SK-N-SH (cell line): ENCODE measurements around the gene INSC.

Experiments used
- EP300 ChIP-seq, 2 experiments: IDR thresholded peaks; 2 replicates each; pipeline versions ENCODE4 v1.4.0 to v1.6.1; 2012; ENCODE audit warnings: borderline replicate concordance in 1 of 2, low read depth in 1 of 2, low read length in 1 of 2
- TF ChIP-seq, protein P1 (sequence below): fragments of 200-600 bp; sonication (generic); IDR thresholded peaks from 2 replicates; pipeline ENCODE4 v1.6.1; 2017; ENCODE audit warnings: antibody characterized with exemption, mild to moderate bottlenecking, moderate library complexity

DNA sequence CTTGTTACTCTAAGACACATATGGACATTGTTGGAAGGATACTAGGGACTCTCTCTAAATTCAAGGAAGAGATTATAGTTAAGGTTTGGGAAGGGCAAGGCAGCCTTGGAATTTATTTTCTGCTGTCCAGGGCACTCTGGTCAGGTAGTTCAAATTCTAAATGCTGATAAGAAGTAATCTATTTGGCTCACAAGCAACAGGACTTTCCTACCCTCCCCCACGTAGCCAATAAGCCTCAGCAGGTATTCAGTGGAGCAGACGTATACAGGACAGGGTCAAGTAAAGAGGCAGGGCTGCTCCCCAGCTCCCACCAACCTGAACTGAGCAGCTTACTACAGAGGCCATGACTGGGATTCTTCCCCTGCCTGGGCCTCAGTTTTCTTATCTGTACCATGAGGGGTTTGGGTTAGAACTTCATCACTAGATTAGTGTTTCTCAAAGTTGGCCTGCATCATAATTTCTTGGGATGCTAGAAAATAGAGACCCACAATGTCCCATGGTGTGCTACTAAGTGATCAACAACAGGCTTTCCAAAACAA lies 6.1 kb upstream of the INSC start:
- TF ChIP-seq, protein P1, sequence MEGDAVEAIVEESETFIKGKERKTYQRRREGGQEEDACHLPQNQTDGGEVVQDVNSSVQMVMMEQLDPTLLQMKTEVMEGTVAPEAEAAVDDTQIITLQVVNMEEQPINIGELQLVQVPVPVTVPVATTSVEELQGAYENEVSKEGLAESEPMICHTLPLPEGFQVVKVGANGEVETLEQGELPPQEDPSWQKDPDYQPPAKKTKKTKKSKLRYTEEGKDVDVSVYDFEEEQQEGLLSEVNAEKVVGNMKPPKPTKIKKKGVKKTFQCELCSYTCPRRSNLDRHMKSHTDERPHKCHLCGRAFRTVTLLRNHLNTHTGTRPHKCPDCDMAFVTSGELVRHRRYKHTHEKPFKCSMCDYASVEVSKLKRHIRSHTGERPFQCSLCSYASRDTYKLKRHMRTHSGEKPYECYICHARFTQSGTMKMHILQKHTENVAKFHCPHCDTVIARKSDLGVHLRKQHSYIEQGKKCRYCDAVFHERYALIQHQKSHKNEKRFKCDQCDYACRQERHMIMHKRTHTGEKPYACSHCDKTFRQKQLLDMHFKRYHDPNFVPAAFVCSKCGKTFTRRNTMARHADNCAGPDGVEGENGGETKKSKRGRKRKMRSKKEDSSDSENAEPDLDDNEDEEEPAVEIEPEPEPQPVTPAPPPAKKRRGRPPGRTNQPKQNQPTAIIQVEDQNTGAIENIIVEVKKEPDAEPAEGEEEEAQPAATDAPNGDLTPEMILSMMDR = no peak
- no peak for TF ChIP-seq EP300 (IDR thresholded peaks at IDR 0.05; ENCODE audit: borderline replicate concordance in 1 of 2, low read depth in 1 of 2, low read length in 1 of 2)
